NK-92 treated with Interleukin-12 subunit alpha and Interleukin-12 subunit beta, amount 100 ng/mL, for 24 hours (cell line): ENCODE results near the gene HERC4.
"Not testable (repeated sequence)": the region's sequence is repeated elsewhere in the genome, so short reads cannot be mapped to it uniquely, and the experiment has no call there.

Experiments
- DNase-seq: peaks from one replicate; lab custom pipeline; 2025; lab: John Stamatoyannopoulos, UW

The HERC4 gene

GRCh38 chr10:68092512-68092911 is 17.4 kb upstream of the HERC4 start:
- no peak for DNase-seq

GRCh38 chr10:68090586-68090985 is 15.5 kb upstream of the HERC4 start:
- DNase-seq = no peak

DNA sequence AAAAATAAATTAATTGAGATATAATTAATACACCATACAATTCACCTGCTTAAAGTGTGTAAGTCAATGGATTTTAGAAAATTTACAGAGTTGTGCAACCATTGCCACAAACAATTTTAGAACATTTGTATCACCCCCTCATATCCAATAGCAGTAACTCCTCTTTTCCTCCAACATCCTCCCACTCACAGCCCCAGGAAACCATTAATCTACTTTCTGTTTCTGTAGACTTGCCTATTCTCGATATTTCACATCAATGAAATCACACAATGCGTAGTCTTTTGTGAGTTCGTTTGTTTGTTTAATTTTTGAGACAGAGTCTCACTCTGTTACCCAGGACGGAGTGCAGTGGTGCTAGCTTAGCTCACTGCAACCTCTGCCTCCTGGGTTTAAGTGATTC is 13.7 kb upstream of the HERC4 start:
- no peak for DNase-seq

GRCh38 chr10:68087685-68088401 is 12.8 kb upstream of the HERC4 start:
- DNase-seq = no peak

DNA sequence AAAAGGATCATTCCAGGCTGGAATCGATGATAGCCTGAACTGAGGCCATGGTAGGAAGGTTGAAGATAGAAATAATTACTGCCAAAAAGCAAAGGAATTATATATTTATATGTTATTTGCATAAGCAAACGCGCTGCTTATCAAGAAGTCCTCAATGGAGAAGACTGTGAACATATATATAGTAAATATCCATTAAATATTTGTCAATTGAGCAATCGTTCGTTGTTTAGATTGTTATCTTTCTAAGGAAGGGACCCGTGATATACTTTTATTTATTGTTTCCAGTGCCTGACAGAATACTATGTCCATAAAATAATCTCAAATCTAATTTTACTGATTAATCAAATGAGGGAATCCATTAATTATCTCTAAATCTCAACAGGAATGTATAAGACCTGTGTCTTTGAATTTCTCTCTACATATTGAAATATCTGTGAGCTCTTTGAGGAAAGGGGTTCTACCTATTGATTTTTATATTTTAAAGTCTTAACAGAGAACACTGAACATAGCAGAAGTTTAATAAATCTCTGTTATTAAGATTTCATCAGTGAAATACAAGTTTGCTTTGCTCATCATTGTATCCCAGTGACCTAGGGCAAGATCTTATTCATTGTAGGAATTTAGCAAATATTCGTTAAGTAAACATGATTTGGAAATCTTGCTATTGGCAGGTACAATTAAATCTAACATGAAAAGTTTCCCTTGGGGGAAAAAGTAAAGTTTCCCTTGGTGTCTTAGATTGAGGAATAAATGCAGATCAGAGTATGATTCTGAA is 12.0 kb upstream of the HERC4 start:
- DNase-seq = no peak

DNA sequence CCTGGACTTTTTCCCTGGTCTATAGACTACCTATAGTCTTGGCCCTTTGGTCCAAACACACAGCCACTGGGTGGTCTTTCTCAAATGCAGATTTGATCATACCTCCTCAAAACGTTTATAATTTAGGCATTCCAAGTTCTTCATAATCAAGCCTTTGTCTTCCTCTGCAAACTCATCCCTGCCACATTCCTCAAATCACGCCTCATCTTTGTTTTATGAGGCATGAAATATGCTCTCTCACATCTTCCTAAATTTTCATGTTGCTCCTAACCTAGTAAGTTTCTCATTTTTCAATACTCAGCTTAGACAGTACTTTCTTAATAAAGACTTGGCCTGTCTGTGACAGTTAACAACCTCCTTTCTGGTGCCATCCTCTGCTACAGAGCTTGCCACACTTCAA is 10.9 kb upstream of the HERC4 start:
- DNase-seq = no peak

GRCh38 chr10:68084469-68084868 is 9.4 kb upstream of the HERC4 start:
- no peak for DNase-seq

DNA sequence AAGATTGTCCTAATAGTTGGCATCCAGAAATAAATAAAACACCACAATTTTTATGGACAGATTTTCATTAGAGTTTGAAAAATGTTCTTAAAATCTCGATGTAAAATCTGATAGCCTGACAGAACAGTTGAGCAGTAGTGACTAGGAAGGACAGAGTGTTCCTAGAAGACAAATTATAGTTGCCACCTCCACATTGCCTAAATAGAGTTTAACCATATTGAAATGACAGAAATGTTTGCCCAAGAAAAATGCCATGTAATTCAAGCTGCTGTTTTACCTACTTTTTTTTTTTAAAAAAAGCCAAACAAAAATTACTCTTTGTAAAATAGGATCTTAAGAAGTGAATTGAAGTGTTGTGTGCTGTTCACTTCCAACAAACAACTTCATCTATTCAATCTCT is 8.9 kb upstream of the HERC4 start:
- no peak for DNase-seq

DNA sequence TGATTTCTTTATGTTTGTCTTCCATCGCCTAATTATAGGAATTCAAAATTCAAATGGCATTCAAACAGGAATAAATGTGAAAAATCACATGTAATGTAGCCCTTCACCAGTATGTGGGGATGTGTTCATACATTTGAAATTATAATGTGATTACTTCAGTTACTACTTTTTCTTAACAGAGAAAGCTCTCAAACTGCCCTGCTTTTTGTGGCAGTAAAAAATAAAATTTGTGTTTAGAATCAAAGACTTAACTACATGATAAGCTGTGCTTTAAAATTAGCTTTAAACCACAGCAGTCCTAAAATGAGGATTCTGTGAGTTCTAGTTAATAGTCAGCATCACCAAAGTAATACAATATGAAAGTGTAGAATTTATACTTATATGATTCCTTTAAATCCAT is 7.8 kb upstream of the HERC4 start:
- DNase-seq = no peak

GRCh38 chr10:68081916-68082315 is 6.8 kb upstream of the HERC4 start:
- no peak for DNase-seq

GRCh38 chr10:68080853-68081431 is 5.9 kb upstream of the HERC4 start:
- no peak for DNase-seq

- DNase-seq = no peak
Observed at GRCh38 chr10:68079434-68079833, 4.4 kb upstream of the HERC4 start.

GRCh38 chr10:68077026-68077425 is 1.9 kb upstream of the HERC4 start:
- DNase-seq = no peak

DNA sequence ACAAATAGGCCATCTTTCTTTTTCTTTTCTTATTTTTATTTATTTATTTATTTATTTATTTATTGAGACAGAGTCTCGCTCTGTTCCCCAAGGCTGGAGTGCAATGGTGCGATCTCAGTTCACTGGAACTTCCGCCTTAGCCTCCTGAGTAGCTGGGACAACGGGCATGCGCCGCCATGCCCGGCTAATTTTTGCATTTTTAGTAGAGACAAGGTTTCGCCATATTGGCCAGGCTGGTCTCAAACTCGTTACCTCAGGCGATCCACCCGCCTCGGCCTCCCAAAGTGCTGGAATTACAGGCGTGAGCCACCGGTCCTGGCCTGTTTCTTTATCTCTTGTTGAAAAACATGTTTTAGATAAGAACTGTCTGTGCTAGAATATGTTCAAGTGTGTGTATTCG is 998 bp upstream of the HERC4 start:
- not testable (repeated sequence) for DNase-seq

DNA sequence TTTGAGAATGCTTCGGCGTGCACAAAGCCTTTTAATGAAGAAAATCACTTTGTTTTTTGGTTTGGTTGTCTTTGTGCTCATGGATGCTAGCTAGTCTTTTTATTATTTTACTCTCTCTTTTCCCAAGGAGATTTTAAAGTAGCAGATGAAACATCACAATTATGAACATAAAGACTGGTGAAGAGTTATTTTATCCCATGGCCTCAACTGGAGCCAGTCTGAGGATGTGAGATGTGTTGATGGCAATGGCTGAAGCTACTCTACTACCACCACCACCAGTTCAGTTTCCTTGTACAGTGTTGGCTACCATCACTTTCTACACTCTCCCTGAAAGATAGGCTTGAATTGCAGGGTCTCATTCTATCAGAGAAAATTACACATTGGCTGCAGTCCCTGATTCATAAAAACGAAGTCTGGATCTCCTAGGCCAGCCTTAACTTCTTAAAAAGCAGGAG is 494 bp upstream of the HERC4 start:
- no peak for DNase-seq

DNA sequence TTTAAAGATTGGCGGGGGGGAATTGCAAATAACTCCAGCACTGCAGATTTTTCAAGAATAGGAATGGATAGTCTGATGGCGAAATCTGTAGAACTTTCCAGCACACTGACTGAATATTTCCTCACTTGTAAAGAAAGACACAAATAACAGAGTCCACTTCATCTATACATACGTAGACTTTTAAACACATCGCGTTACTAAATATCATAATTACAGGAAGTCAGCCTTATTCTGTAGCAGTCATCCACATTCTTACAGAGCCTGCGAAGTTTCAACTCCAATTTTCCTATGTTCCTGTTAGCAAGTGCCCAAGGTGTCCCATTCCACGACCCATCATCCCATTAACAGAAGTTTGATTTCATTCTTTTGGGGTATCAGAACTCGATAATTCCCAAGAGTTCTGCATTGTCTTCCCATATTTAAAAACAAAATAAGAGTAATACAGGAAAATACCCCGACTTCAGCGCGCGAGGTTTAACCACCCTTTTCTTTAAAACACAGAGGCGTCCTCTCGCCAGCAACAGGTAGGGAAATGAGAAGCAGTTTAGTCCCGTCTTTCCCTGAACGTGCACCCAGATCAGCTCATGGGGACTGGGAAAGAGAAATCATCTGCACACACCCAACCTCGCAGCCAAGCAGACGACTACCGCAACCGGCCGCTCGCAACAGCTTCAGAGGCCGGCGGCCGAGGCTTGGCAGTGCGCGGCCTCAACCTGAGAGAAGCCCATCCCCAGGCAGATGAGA is 880 bp downstream of the HERC4 start:
- DNase-seq = no peak

DNA sequence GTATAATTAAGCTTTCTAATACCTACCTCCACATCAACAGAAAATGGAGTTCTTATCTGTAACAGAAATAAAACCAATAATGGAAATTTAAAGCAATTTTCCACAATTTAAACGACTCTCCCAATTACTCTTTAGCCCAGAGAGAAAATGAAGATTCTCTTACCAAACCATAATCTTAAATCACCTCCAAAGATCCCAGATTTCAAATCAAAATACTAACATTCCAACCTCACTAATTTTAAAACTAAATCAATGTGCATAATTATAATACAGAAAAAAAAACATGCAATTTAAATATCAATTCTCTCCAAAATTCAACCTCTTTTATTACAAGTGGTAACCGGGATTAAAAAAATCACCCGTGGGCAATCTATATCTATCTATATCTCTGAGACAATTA is 1.5 kb downstream of the HERC4 start:
- DNase-seq = no peak

- DNase-seq = no peak
Observed at GRCh38 chr10:68067508-68067907, 7.6 kb downstream of the HERC4 start.

GRCh38 chr10:68067029-68067428 is 8.1 kb downstream of the HERC4 start:
- DNase-seq = no peak

DNA sequence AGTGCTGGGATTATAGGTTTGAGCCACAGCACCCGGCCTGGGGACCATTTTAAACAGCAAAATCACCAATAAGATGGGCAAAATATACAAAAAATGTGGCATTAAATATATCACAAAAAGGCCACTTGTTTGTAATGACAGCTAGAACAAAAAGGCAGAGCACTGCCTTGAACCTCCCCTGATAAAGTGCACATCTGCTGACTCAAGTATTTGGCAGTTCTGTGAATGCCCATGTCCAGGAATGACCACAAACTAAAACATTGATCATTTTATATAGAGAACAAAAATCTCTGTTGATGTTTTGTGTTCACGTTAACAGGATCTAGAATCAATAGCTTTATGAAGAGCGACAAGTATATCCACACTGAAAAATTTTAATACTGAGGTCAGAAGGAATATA is 21.5 kb downstream of the HERC4 start:
- DNase-seq = no peak

GRCh38 chr10:68052463-68052862 is 22.6 kb downstream of the HERC4 start:
- no peak for DNase-seq

DNA sequence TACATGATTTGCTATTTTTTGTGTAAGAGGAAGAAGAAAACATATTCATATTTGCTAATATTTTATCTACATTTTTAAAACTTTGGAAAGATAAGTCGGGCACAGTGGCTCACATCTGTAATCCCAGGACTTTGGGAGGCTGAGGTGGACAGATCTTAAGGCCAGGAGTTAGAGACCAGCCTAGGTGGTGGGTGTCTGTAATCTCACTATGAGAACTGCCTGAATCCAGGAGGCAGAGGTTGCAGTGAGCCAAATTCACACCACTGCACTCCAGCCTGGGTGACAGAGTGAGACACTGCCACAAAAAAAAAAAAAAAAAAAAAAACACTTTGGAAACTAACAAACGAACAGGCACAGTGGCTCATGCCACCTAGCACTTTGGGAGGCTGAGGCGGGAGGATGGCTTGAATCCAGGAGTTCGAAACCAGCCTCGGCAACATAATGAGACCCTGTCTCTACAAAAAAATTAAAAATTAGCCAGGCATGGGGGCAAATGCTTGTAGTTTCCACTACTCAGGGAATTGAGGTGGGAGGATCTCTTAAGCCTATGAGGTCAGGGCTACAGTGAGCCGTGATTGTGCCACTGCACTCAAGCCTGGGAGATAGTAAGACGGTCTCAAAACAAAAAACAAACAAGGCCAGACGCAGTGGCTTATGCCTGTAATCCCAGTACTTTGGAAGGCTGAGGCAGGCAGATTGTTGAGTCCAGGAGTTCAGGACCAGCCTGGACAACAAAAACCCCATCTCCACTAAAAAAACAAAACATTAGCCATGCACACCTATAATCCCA is 25.6 kb downstream of the HERC4 start:
- no peak for DNase-seq
